Measurements from ENCODE around the gene TLR9. TPM values are rescaled to one million over a fixed set of nuclear protein-coding genes. Genes with fewer than 3 reads are reported as not detected.
A peak's percentile ranks its signal among the peaks of the same experiment; 100 is the strongest.

Gene TLR9
- total and polyA plus RNA-seq, 11 donors: 0.04 to 0.65 (median 0.22) TPM; not detected in 1

DNA sequence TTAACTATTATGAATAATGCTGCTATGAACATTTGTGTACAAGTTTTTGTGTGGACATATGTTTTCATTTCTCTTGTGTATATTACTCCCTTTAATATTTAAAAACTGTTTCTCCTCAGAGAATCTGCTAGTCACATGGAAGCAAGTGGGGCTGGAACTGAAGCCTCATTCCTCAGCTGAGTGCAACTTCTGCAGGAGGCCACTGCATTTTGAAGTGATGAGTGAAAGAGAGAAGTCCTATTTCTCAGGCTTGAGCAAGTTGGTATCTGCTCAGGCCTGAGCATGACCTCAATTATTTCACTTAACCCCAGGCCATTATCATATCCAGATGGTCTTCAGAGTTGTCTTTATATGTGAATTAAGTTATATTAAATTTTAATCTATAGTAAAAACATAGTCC lies 11.5 kb downstream of the TLR9 start:
- no peak for ATAC-seq
- TF ChIP-seq, protein P1, sequence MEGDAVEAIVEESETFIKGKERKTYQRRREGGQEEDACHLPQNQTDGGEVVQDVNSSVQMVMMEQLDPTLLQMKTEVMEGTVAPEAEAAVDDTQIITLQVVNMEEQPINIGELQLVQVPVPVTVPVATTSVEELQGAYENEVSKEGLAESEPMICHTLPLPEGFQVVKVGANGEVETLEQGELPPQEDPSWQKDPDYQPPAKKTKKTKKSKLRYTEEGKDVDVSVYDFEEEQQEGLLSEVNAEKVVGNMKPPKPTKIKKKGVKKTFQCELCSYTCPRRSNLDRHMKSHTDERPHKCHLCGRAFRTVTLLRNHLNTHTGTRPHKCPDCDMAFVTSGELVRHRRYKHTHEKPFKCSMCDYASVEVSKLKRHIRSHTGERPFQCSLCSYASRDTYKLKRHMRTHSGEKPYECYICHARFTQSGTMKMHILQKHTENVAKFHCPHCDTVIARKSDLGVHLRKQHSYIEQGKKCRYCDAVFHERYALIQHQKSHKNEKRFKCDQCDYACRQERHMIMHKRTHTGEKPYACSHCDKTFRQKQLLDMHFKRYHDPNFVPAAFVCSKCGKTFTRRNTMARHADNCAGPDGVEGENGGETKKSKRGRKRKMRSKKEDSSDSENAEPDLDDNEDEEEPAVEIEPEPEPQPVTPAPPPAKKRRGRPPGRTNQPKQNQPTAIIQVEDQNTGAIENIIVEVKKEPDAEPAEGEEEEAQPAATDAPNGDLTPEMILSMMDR (IDR thresholded peaks at IDR 0.05): no peak
- no peak for TF ChIP-seq POLR2A (IDR thresholded peaks at IDR 0.05)
- intact Hi-C loops (cut with DNase I): no loop called here

DNA sequence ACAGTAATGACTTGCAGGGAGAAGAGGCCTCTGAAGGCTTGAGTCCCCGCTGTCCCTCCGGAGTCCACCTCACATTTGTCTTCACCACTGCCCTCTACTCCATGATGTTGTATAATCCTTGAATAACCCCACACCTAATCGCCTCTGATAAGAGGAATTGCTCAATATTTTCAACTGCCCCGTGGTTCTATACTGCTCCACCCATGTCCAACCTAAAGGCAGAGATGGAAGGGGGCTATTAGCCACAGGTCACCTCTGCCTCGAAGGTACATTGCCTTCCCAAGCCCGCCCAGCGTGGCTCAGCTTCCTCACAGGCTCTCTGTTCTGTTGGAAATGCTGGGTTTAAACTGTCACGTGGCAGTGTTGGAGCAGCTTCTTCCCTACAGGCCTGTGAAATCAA lies 12.4 kb downstream of the TLR9 start:
- Histone ChIP-seq H3K4me1 (peaks cover 0 to 42% (median 19%) of the 10 kb centered on the region in 12 donors), H3K27me3 (no peaks in the 10 kb centered on the region), H3K4me3 (no peak overlapping the region), H3K27ac (no peak overlapping the region), H3K9me3 (no peaks in the 10 kb centered on the region), H3K36me3 (peaks cover 0 to 81% (median 79%) of the 10 kb centered on the region in 9 donors)
- 76 to 90% (median 78%) methylated on average over 8 of the region's 8 CpGs for WGBS, 4 donors
- ATAC-seq (no peak), DNase-seq (no peak)
- intact Hi-C loops (cut with DNase I): no loop called here
- TF ChIP-seq POLR2A (IDR thresholded peaks at IDR 0.05): no peak
- TF ChIP-seq, protein P1 (IDR thresholded peaks at IDR 0.05): no peak

More for the DNA sequence above, 11.5 kb downstream of the TLR9 start:
- Histone ChIP-seq H3K27me3 (no peaks in the 10 kb centered on the region), H3K4me3 (no peak overlapping the region), H3K9me3 (no peaks in the 10 kb centered on the region), H3K27ac (no peak overlapping the region), H3K36me3 (peaks cover 0 to 72% (median 70%) of the 10 kb centered on the region in 9 donors), H3K4me1 (peaks cover 0 to 49% (median 24%) of the 10 kb centered on the region in 12 donors)
- no peak for DNase-seq

DNA sequence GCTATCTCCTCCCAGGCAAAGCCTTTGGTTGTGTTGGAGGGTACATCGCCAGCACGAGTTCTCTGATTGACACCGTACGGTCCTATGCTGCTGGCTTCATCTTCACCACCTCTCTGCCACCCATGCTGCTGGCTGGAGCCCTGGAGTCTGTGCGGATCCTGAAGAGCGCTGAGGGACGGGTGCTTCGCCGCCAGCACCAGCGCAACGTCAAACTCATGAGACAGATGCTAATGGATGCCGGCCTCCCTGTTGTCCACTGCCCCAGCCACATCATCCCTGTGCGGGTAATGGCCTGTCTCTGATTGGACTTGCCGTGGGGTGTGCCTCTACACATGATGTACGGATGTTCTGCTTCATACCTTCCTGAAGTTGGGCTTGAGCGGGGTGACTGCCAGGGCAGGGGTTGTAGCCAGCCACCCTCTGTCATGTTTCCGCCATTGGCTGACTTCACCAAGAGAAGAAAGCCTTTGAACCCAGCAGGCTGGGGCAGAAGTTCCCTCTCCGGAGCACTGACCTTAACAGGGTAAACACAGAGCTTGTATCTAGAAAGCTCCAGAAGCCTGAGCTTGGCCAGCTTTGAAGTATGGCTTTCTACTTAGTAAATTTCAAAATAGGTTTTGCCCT lies 14.1 kb downstream of the TLR9 start:
- no peak for DNase-seq
- ATAC-seq: no peak
- intact Hi-C loops (cut with DNase I): no loop called here
- H3K27me3 ChIP-seq: no peaks in the 10 kb centered on the region
- H3K9me3 ChIP-seq: no peaks in the 10 kb centered on the region
- peaks cover 0 to 26% (median 5%) of the 10 kb centered on the region in 12 donors for H3K4me1 ChIP-seq
- 95 to 98% (median 95%) methylated on average over 6 to 18 of the region's 18 CpGs for WGBS, 4 donors
- no peak overlapping the region for H3K4me3 ChIP-seq
- TF ChIP-seq, protein P1 (IDR thresholded peaks at IDR 0.05): no peak
- TF ChIP-seq POLR2A (IDR thresholded peaks at IDR 0.05): no peak
- peaks cover 0 to 97% (median 95%) of the 10 kb centered on the region in 9 donors for H3K36me3 ChIP-seq
- no peak overlapping the region for H3K27ac ChIP-seq

DNA sequence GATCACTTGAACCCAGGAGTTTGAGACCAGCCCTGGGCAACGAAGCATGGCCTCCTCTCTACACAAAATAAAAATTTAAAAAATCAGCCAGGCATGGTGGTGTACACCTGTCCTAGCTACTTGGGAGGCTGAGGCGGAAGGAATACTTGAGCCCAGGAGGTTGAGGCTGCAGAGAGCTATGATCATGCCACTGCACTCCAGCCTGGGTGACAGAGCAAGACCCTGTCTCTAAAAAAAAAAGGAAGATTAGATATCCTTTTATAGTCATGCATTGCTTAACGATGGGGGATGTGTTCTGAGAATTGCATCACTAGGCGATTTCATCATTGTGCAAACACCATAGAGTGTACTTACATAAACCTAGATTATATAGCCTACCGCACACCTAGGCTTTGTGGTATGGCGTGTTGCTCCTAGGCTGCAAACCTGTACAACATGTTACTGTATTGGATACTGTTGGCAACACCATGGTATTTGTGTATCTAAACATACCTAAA lies 14.8 kb downstream of the TLR9 start:
- WGBS, 4 donors: 79 to 84% (median 83%) methylated on average over 6 of the region's 6 CpGs
- Histone ChIP-seq H3K4me1 (peaks cover 0 to 18% (median 0%) of the 10 kb centered on the region in 12 donors), H3K27me3 (no peaks in the 10 kb centered on the region), H3K27ac (no peak overlapping the region), H3K4me3 (no peak overlapping the region), H3K36me3 (peaks cover 0 to 100% (median 100%) of the 10 kb centered on the region in 9 donors), H3K9me3 (no peaks in the 10 kb centered on the region)
- intact Hi-C loops (cut with DNase I): no loop called here
- ATAC-seq (peak in 2 of 4 donors; percentile 25 to 43), DNase-seq (no peak)
- TF ChIP-seq, protein P1 (IDR thresholded peaks at IDR 0.05): no peak
- TF ChIP-seq POLR2A (IDR thresholded peaks at IDR 0.05): no peak
